Heart right ventricle (tissue), 16 donors: ENCODE results near the gene SLC10A3. TPM values are rescaled to one million over a fixed set of nuclear protein-coding genes. Genes with fewer than 3 reads are reported as not detected.

Source experiments
- ATAC-seq, 8 donors: fragments of 200-7000 bp; cut with Tn5 transposase; one replicate each; pipeline ENCODE4 v1.9.1; 2020; ENCODE audit warnings: mild to moderate bottlenecking in 8 of 8, moderate library complexity in 8 of 8, moderate number of reproducible peaks in 1 of 8
- DNase-seq, 2 donors: peaks; one replicate each; pipeline ENCODE4 v3.0.0-alpha.2; 2020
- H3K27ac ChIP-seq, 10 donors: fragments of 200-600 bp; sonication (generic) in 2 of 10; one replicate each; pipeline versions ENCODE4 v1.5.0 to v1.8.0; 2020 to 2022; ENCODE audit warnings: mild to moderate bottlenecking in 3 of 10
- H3K27me3 ChIP-seq, 7 donors: fragments of 200-600 bp; one replicate each; pipeline ENCODE4 v1.8.0; 2021 to 2022; ENCODE audit warnings: mild to moderate bottlenecking in 2 of 7
- H3K36me3 ChIP-seq, 9 donors: fragments of 200-600 bp; sonication (generic) in 1 of 9; one replicate each; pipeline versions ENCODE4 v1.5.0 to v1.8.0; 2020 to 2022; ENCODE audit warnings: mild to moderate bottlenecking in 2 of 9
- H3K4me1 ChIP-seq, 9 donors: fragments of 200-600 bp; sonication (generic) in 1 of 9; one replicate each; pipeline versions ENCODE4 v1.5.0 to v1.8.0; 2020 to 2022; ENCODE audit warnings: mild to moderate bottlenecking in 4 of 9
- H3K4me3 ChIP-seq, 10 donors: fragments of 200-600 bp; sonication (generic) in 2 of 10; one replicate each; pipeline versions ENCODE4 v1.5.0 to v1.8.0; 2020 to 2022; ENCODE audit warnings: mild to moderate bottlenecking in 7 of 10, moderate library complexity in 2 of 10
- H3K9me3 ChIP-seq, 11 donors: fragments of 200-600 bp in 10 of 11; sonication (generic) in 2 of 11; one replicate each; pipeline versions ENCODE4 v1.5.0 to v1.8.0; 2013 to 2022; ENCODE audit warnings: mild to moderate bottlenecking in 2 of 11, control low read depth in 1 of 11, moderate library complexity in 1 of 11
- WGBS, 2 donors: extraction: QIAGEN DNeasy Blood & Tissue Kit; methylation state at CpG; one replicate each; pipeline ENCODE4 v1.1.7; 2013; ENCODE audit warnings: inconsistent platforms in 1 of 2; 5-methylcytosine and 5-hydroxymethylcytosine counted together
- intact Hi-C, 10 donors: fragments of 100-400 bp; cut with DNase I; formaldehyde crosslinking; loops; one replicate each; pipeline versions ENCODE4 v1.11.1 to v1.14.2; 2022
- polyA plus RNA-seq, 2 donors: library from polyadenylated mRNA; stranded (reverse); fragments of 200-250 nt; gene quantifications; one replicate each; pipeline ENCODE4 v1.2.3, GENCODE V29; 2013
- total RNA-seq, 10 donors: library from RNA; stranded (reverse); fragmentation: NEBNext Ultra II Directional in 3 of 10; extraction: Animal tissue kit (Norgen Biotek cat#: 25700) in 3 of 10; gene quantifications; one replicate each; pipeline versions ENCODE4 v1.2.1 to v1.2.4, GENCODE V29; 2021 to 2023
- TF ChIP-seq, protein P1 (sequence below), 9 donors: fragments of 200-600 bp; sonication (generic) in 2 of 9; IDR thresholded peaks; one replicate each; pipeline versions ENCODE4 v1.5.0 to v1.8.0; 2021 to 2022; ENCODE audit warnings: antibody characterized with exemption in 9 of 9, mild to moderate bottlenecking in 5 of 9, moderate library complexity in 1 of 9
- donor health status: Arrhythmogenic right ventricular cardiomyopathy.
- donor health status: ischemic (EF 13 %, LVEDD 7.1; RV severe dilation, severe dysfunction).
- donor health status: healthy with polysubstance abuse.
- donor health status: DM: no; HTN: yes; CAD: no.
- donor health status: DM: no; HTN: no; CAD: no.
- donor health status: ischemic (EF 25% LVEDD 6.9; RV normal size, moderate dysfunction).
- donor health status: ischemic (EF 25% LVEDD 5.7; RV mildly dilated, moderate dysfunction).
- donor health status: healthy.
- donor health status: DM: yes; HTN: yes; CAD: no.
- donor health status: Ischemic cardiomyopathy.
- donor health status: ischemic (EF 35%, LVEDD 5.7; RV mildly dilated, moderate dysfunction).
- donor health status: nonischemic (EF 11% LVEDD 7.7; RV severe dilation, severe dysfunction).
- donor health status: DM: yes; HTN: yes; CAD: no.
- donor health status: PGD.
- donor health status: ischemic (EF 29% LVEDD 5.4; RV normal size, mild dysfunction).
- donor health status: nonischemic (EF 23%, LVEDD 6.1; RV moderate dilation, normal function).

SLC10A3 gene
- total and polyA plus RNA-seq, 12 donors, result 8.7 to 38.1 (median 12.1) TPM

DNA sequence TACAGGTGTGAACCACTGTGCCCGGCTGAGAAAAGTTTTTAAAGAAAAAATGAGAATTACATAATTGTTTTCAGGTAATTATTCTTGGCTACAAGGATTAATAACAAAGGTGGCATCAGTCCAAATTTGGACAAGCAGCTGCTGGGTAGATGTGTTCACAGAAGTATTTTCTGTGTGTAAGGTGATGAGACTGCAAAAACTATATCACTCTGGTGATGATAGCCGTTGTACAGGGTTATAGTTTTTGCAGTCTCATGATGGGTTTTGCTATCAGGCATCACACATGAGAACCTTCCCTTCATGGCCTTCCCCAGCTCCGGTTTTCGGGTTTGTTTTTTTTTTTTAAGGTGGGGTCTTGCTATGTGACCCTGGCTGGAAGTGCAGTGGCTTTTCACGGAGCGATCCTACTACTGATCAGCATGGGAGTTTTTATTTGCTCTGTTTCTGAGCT is 5.1 kb upstream of the SLC10A3 start:
- Histone ChIP-seq H3K27ac (no peak overlapping the region), H3K9me3 (peaks cover 0 to 4% (median 0%) of the 10 kb centered on the region in 11 donors), H3K4me1 (peaks cover 0 to 3% (median 0%) of the 10 kb centered on the region in 9 donors), H3K36me3 (no peaks in the 10 kb centered on the region), H3K27me3 (peaks cover 0 to 4% (median 0%) of the 10 kb centered on the region in 7 donors), H3K4me3 (no peak overlapping the region)
- TF ChIP-seq, protein P1, sequence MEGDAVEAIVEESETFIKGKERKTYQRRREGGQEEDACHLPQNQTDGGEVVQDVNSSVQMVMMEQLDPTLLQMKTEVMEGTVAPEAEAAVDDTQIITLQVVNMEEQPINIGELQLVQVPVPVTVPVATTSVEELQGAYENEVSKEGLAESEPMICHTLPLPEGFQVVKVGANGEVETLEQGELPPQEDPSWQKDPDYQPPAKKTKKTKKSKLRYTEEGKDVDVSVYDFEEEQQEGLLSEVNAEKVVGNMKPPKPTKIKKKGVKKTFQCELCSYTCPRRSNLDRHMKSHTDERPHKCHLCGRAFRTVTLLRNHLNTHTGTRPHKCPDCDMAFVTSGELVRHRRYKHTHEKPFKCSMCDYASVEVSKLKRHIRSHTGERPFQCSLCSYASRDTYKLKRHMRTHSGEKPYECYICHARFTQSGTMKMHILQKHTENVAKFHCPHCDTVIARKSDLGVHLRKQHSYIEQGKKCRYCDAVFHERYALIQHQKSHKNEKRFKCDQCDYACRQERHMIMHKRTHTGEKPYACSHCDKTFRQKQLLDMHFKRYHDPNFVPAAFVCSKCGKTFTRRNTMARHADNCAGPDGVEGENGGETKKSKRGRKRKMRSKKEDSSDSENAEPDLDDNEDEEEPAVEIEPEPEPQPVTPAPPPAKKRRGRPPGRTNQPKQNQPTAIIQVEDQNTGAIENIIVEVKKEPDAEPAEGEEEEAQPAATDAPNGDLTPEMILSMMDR (IDR thresholded peaks at IDR 0.05), result no peak
- intact Hi-C loops, result no loop called here
- DNase-seq (no peak), ATAC-seq (no peak)
- 62 to 73% methylated on average over 6 of the region's 6 CpGs for WGBS, 2 donors

DNA sequence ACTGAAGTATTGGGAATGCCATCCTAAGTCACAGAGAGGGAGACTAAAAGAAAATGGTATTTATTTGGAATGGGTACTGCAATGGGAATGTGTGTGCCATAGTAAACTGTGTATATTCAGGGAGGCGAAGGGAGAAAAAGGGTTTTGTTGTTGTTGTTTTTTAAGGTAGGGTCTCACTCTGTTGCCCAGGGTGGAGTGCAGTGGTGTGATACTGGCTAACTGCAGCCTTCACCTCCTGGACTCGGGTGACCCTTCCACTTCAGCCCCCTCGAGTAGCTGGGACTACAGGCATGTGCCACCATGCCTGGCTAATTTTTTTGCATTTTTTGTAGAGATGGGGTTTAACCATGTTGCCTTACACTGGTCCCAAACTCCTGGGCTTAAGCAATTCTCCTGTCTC is 4.3 kb upstream of the SLC10A3 start:
- Histone ChIP-seq H3K4me1 (peaks cover 0 to 4% (median under 1%) of the 10 kb centered on the region in 9 donors), H3K36me3 (no peaks in the 10 kb centered on the region), H3K4me3 (no peak overlapping the region), H3K27ac (no peak overlapping the region), H3K9me3 (peaks cover 0 to 5% (median 0%) of the 10 kb centered on the region in 11 donors), H3K27me3 (peaks cover 0 to 4% (median 0%) of the 10 kb centered on the region in 7 donors)
- no peak for ATAC-seq
- TF ChIP-seq, protein P1 (IDR thresholded peaks at IDR 0.05), result no peak
- DNase-seq, result no peak
- intact Hi-C loops, result no loop called here
- 87 to 90% methylated on average over 3 of the region's 3 CpGs for WGBS, 2 donors

DNA sequence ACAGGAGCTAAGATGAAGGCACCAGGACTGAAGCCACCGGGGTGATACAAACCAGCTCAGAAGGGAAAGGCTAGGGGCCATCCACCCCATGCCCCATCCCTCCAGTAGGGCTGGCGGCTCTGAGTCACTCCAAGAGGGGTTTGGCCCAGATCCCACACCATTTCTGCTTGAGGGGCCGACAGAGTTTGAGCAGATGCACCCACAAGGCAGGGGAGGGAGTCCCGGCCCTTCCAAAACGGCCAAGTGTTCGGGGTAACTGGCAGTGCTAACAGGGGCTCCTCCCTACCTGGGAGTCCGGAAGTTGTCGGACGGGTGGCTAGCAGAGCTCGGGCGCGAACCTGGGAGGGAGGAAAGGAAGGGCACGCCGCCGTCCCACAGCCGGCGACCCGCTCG is 412 bp downstream of the SLC10A3 start:
- Histone ChIP-seq H3K4me1 (peaks cover 0 to 27% (median 16%) of the 10 kb centered on the region in 9 donors), H3K4me3 (peak overlapping the region; percentile 58 to 86 (median 66)), H3K27me3 (no peaks in the 10 kb centered on the region), H3K27ac (peak overlapping the region; percentile 91 to 97 (median 94)), H3K9me3 (peaks cover 0 to 5% (median 0%) of the 10 kb centered on the region in 11 donors), H3K36me3 (peaks cover 0 to 15% (median 0%) of the 10 kb centered on the region in 9 donors)
- 0% methylated on average over 6 to 19 of the region's 19 CpGs for WGBS, 2 donors
- DNase-seq (peak in 1 of 2 donors; percentile 25), ATAC-seq (peak in 3 of 8 donors; percentile 3 to 9 (median 8))
- TF ChIP-seq, protein P1 (IDR thresholded peaks at IDR 0.05), result no peak
- intact Hi-C loops, result loop anchor here in 2 of 10 donors (1.0 to 2.0 kb wide), 2 partner anchors 26 to 27 kb away; partner anchors contain the start of gene FAM3A (in 2 of the 2)

DNA sequence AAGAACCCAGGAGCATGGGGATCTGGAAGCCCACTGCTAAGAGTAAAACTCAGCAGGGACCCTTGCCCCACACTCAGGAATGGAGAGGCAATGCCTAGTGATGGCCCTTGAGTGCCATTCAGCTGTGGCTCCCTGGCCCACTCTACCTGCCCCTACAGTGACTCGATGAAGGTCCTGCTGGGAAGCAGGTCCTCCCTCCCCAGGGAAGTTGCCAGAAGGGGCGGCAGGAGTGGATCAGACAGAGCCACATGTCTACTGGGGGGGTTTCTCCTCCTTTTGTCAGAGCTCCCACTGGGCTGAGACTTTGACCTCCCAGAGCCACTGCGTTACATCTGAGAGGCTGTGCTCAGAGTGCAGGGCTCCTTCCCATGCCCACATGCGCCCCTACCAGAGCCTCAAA is 1.2 kb downstream of the SLC10A3 start:
- Histone ChIP-seq H3K9me3 (peaks cover 0 to 5% (median 0%) of the 10 kb centered on the region in 11 donors), H3K4me3 (peak overlapping the region in 9 of 10 donors; percentile 61 to 86 (median 67)), H3K4me1 (peaks cover 0 to 35% (median 22%) of the 10 kb centered on the region in 9 donors), H3K27me3 (no peaks in the 10 kb centered on the region), H3K27ac (peak overlapping the region in 2 of 10 donors; percentile 94 to 95), H3K36me3 (peaks cover 0 to 22% (median 0%) of the 10 kb centered on the region in 9 donors)
- WGBS, 2 donors, result 92 to 97% methylated on average over 3 to 4 of the region's 4 CpGs
- TF ChIP-seq, protein P1 (IDR thresholded peaks at IDR 0.05), result no peak
- ATAC-seq (no peak), DNase-seq (no peak)
- intact Hi-C loops, result no loop called here
